PC-3 (cell line): Measurements from ENCODE around the gene COL8A2.

ENCODE experiments used
- EZH2phosphoT487 ChIP-seq: fragments of 300-600 bp; sonication (generic); IDR thresholded peaks from 2 replicates; pipeline ENCODE4 v1.6.1; 2018; ENCODE audit warnings: mild to moderate bottlenecking, antibody characterized with exemption, low read length, borderline replicate concordance
- TF ChIP-seq, protein P1 (sequence below): fragments of 300-600 bp; sonication (generic); conservative IDR thresholded peaks from 2 replicates; pipeline ENCODE4 v1.5.1; 2017; ENCODE audit warnings: antibody characterized with exemption, low read depth, mild to moderate bottlenecking, low read length

DNA sequence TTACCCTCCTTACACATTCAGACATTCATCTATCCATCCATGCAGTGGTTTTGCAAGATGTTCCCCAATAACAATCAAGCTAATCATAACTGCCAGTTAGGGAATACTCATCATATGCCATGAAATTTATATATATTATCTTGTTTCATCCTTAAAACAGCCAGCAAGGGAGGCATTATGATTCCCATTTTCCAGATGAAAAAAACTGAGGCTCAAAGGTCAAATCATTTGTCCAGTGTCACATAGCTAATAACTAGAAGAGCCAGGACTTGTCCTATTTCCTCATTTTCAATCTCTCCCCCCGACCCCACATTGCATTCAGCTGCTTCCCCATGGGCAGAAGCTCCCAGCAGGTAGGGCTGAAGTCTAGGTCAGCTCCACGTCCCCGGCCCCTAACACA is 7.0 kb upstream of the COL8A2 start:
- TF ChIP-seq, protein P1, sequence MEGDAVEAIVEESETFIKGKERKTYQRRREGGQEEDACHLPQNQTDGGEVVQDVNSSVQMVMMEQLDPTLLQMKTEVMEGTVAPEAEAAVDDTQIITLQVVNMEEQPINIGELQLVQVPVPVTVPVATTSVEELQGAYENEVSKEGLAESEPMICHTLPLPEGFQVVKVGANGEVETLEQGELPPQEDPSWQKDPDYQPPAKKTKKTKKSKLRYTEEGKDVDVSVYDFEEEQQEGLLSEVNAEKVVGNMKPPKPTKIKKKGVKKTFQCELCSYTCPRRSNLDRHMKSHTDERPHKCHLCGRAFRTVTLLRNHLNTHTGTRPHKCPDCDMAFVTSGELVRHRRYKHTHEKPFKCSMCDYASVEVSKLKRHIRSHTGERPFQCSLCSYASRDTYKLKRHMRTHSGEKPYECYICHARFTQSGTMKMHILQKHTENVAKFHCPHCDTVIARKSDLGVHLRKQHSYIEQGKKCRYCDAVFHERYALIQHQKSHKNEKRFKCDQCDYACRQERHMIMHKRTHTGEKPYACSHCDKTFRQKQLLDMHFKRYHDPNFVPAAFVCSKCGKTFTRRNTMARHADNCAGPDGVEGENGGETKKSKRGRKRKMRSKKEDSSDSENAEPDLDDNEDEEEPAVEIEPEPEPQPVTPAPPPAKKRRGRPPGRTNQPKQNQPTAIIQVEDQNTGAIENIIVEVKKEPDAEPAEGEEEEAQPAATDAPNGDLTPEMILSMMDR, result no peak
- TF ChIP-seq EZH2phosphoT487, result no peak
